ENCODE results near the gene PTPRU. TPM values are rescaled to one million over a fixed set of nuclear protein-coding genes. Genes with fewer than 3 reads are reported as not detected.

The PTPRU gene
- total RNA-seq, 1 experiment from 2014 or later: 45.5 TPM

DNA sequence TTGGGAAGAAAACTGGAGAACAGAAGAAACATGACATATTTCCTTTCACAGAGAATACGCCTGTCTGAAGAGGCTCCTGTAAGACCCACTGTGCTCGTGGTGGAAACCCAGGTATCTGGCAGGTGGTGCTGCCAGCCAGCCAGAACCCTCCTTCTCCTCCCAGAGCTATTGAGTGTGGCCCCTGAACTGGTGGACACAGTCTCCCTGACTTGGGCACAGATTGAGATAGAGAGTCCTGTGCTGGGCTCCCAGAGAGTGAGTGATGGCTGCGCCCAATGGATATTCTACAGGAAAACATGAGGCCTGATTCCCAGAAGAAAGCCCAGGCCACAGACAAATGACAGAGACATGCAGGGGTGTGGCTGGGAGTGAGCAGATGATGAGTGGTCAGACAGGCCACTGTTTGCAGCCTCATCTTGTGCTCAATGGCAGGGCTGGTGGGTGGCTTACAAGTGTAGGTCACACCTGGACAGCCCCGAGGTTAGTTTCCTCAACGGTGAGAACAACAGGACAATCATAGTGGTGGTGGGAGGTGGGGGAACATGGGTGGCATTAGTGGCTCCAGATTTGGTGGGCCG is 127.9 kb downstream of the PTPRU start:
- Histone ChIP-seq H2AFZ (ENCODE audit: low read length) (no peak overlapping the region), H3K79me2 (ENCODE audit: insufficient read depth, low read length) (no peaks in the 10 kb centered on the region), H3K9ac (ENCODE audit: extremely low read depth, insufficient read length, low read length) (no peak overlapping the region), H3K18ac (ENCODE audit: insufficient read length, low read depth, low read length) (no peak overlapping the region), H4K20me1 (ENCODE audit: control insufficient read depth, insufficient read depth, insufficient read length) (no peaks in the 10 kb centered on the region), H2BK120ac (ENCODE audit: low read depth, low read length, poor library complexity, severe bottlenecking) (no peak overlapping the region), H3K14ac (ENCODE audit: insufficient read depth, low read length) (no peak overlapping the region), H3K4me2 (ENCODE audit: insufficient read depth, insufficient read length, low read length) (no peak overlapping the region), H2BK5ac (ENCODE audit: insufficient read length, low read length) (no peak overlapping the region), H3K23me2 (ENCODE audit: insufficient read length, low read depth, low read length, poor library complexity, severe bottlenecking) (peaks cover 3% of the 10 kb centered on the region), H2AK5ac (ENCODE audit: insufficient read length, low read length) (no peak overlapping the region), H2BK20ac (ENCODE audit: low read depth, low read length, poor library complexity, severe bottlenecking) (no peak overlapping the region), H3K79me1 (ENCODE audit: insufficient read depth, low read depth, low read length, poor library complexity, severe bottlenecking) (no peaks in the 10 kb centered on the region), H3K27me3 (ENCODE audit: insufficient read depth, low read length) (no peaks in the 10 kb centered on the region), H2BK12ac (ENCODE audit: insufficient read length, low read depth, low read length) (no peak overlapping the region), H3K23ac (ENCODE audit: insufficient read length, low read depth, low read length) (no peak overlapping the region), H4K8ac (replicated peaks; ENCODE audit: insufficient read length, low read depth, low read length) (no peak overlapping the region), H3K27ac (ENCODE audit: insufficient read length, low read depth, low read length) (no peak overlapping the region), H3T11ph (ENCODE audit: low read length) (no peak overlapping the region), H3K4ac (ENCODE audit: low read depth, low read length) (no peak overlapping the region), H3K9me3 (ENCODE audit: control insufficient read depth, low read depth, low read length) (no peaks in the 10 kb centered on the region), H4K5ac (ENCODE audit: insufficient read length, low read depth, low read length) (no peak overlapping the region), H3K4me1 (ENCODE audit: insufficient read depth, low read length) (no peaks in the 10 kb centered on the region), H4K91ac (ENCODE audit: insufficient read length, low read depth, low read length) (no peak overlapping the region), H3K56ac (ENCODE audit: insufficient read length, low read depth, low read length) (no peak overlapping the region), H2BK15ac (ENCODE audit: low read depth, low read length) (no peak overlapping the region)
- Mint-ChIP-seq H3K9me3 (no peaks in the 10 kb centered on the region), H3K4me1 (peaks cover 20% of the 10 kb centered on the region in 2 experiments), H3K36me3 (ENCODE audit: insufficient read depth in 1 of 3, low read depth in 3 of 3) (no peaks in the 10 kb centered on the region), H3K27me3 (ENCODE audit: low read depth) (peaks cover 8% of the 10 kb centered on the region; the same call in 1 of the 2 replicates), H3K27ac (0 out of 7 replicates have a peak overlapping the region, but pooled peaks of 1 of the 3 experiments have one; percentile 60), H3K4me3 (no peak overlapping the region)
- DNase-seq: peak; percentile 16
- TF ChIP-seq CTCF (conservative IDR thresholded peaks at IDR 0.05): no peak
- no CpG with 5 or more reads among the region's 6 CpGs for WGBS (ENCODE audit: extremely low coverage, insufficient read length, low lambda C conversion rate)

Data from H9 (cell line).